Neural cell (in vitro differentiated cells): ENCODE results near the gene SDHB.

Source experiments
- CTCF ChIP-seq: fragments of 450-650 bp; IDR thresholded peaks from 2 replicates; pipeline ENCODE4 v1.5.1; 2014; ENCODE audit warnings: antibody characterized with exemption, mild to moderate bottlenecking, moderate library complexity; ENCODE audit not compliant: poor library complexity, severe bottlenecking
- RAD21 ChIP-seq: fragments of 450-650 bp; conservative IDR thresholded peaks from 2 replicates; pipeline ENCODE4 v1.6.1; 2014; ENCODE audit warnings: antibody characterized with exemption, mild to moderate bottlenecking, moderate library complexity

- TF ChIP-seq CTCF (no peak), RAD21 (no peak)
Observed at GRCh38 chr1:17040135-17040534, 13.7 kb downstream of the SDHB start.
